Muscle layer of duodenum (tissue), 2 donors: Measurements from ENCODE around the gene ZSCAN5B.
"Not testable (repeated sequence)": the region's sequence is repeated elsewhere in the genome, so short reads cannot be mapped to it uniquely, and the experiment has no call there.

Experiments
- H3K27ac ChIP-seq: one replicate; pipeline ENCODE4 v1.7.0; 2013; ENCODE audit warnings: mild to moderate bottlenecking, low read length
- H3K27me3 ChIP-seq: one replicate; pipeline ENCODE4 v1.7.0; 2013; ENCODE audit warnings: low read depth, mild to moderate bottlenecking, control low read depth, low read length
- H3K36me3 ChIP-seq, 2 donors: one replicate each; pipeline ENCODE4 v1.7.0; 2013; ENCODE audit warnings: low read length in 2 of 2, control low read depth in 1 of 2, mild to moderate bottlenecking in 1 of 2; ENCODE audit not compliant: insufficient read depth in 2 of 2, control insufficient read depth in 1 of 2
- H3K4me1 ChIP-seq, 2 donors: one replicate each; pipeline ENCODE4 v1.7.0; 2013; ENCODE audit warnings: low read length in 2 of 2, mild to moderate bottlenecking in 2 of 2, control low read depth in 1 of 2, moderate library complexity in 1 of 2; ENCODE audit not compliant: insufficient read depth in 2 of 2, control insufficient read depth in 1 of 2
- H3K4me3 ChIP-seq, 2 donors: one replicate each; pipeline ENCODE4 v1.7.0; 2013; ENCODE audit warnings: low read length in 2 of 2, low read depth in 1 of 2, mild to moderate bottlenecking in 1 of 2
- H3K9me3 ChIP-seq, 2 donors: one replicate each; pipeline ENCODE4 v1.7.0; 2013; ENCODE audit warnings: low read length in 2 of 2, control low read depth in 1 of 2, mild to moderate bottlenecking in 1 of 2; ENCODE audit not compliant: control insufficient read depth in 1 of 2
- donor health status: healthy.

ZSCAN5B gene

GRCh38 chr19:56155124-56155687 lies 42.4 kb downstream of the ZSCAN5B start:
- Histone ChIP-seq H3K27ac (no peak overlapping the region), H3K36me3 (peaks cover 14 to 34% of the 10 kb centered on the region in 2 donors), H3K27me3 (no peaks in the 10 kb centered on the region), H3K4me1 (peaks cover 0 to 2% of the 10 kb centered on the region in 2 donors), H3K4me3 (no peak overlapping the region), H3K9me3 (no peaks in the 10 kb centered on the region)

GRCh38 chr19:56153507-56153906 lies 44.1 kb downstream of the ZSCAN5B start:
- H3K9me3 ChIP-seq, result no peaks in the 10 kb centered on the region
- H3K4me1 ChIP-seq, result peaks cover 0 to 4% of the 10 kb centered on the region in 2 donors
- peaks cover 10 to 31% of the 10 kb centered on the region in 2 donors for H3K36me3 ChIP-seq
- no peak overlapping the region for H3K27ac ChIP-seq
- H3K4me3 ChIP-seq, result no peak overlapping the region
- no peaks in the 10 kb centered on the region for H3K27me3 ChIP-seq

GRCh38 chr19:56152644-56153043 lies 44.9 kb downstream of the ZSCAN5B start:
- Histone ChIP-seq H3K27me3 (no peaks in the 10 kb centered on the region), H3K9me3 (no peaks in the 10 kb centered on the region), H3K36me3 (peaks cover 16 to 32% of the 10 kb centered on the region in 2 donors), H3K4me3 (no peak overlapping the region), H3K27ac (no peak overlapping the region), H3K4me1 (peaks cover 0 to 4% of the 10 kb centered on the region in 2 donors)

GRCh38 chr19:56150358-56150757 lies 47.2 kb downstream of the ZSCAN5B start:
- Histone ChIP-seq H3K27ac (no peak overlapping the region), H3K4me1 (peaks cover 0 to 4% of the 10 kb centered on the region in 2 donors), H3K9me3 (no peaks in the 10 kb centered on the region), H3K36me3 (peaks cover 10 to 44% of the 10 kb centered on the region in 2 donors), H3K27me3 (no peaks in the 10 kb centered on the region), H3K4me3 (no peak overlapping the region)

GRCh38 chr19:56149656-56150038 lies 47.9 kb downstream of the ZSCAN5B start:
- Histone ChIP-seq H3K27me3 (no peaks in the 10 kb centered on the region), H3K4me3 (no peak overlapping the region), H3K36me3 (peaks cover 8 to 42% of the 10 kb centered on the region in 2 donors), H3K27ac (no peak overlapping the region), H3K9me3 (no peaks in the 10 kb centered on the region), H3K4me1 (peaks cover 0 to 4% of the 10 kb centered on the region in 2 donors)

GRCh38 chr19:56148955-56149655 lies 48.5 kb downstream of the ZSCAN5B start:
- H3K9me3 ChIP-seq, H3K4me3 ChIP-seq, H3K27me3 ChIP-seq, H3K4me1 ChIP-seq, H3K27ac ChIP-seq: not testable (repeated sequence)
- H3K36me3 ChIP-seq, result peaks cover 8 to 42% of the 10 kb centered on the region in 2 donors

- H3K9me3 ChIP-seq, result no peaks in the 10 kb centered on the region
- H3K36me3 ChIP-seq, result peaks cover 8 to 42% of the 10 kb centered on the region in 2 donors
- H3K4me1 ChIP-seq, result peaks cover 0 to 4% of the 10 kb centered on the region in 2 donors
- no peak overlapping the region for H3K4me3 ChIP-seq
- no peak overlapping the region for H3K27ac ChIP-seq
- no peaks in the 10 kb centered on the region for H3K27me3 ChIP-seq
Observed at GRCh38 chr19:56148096-56148495, 49.5 kb downstream of the ZSCAN5B start.

GRCh38 chr19:56147307-56147706 lies 50.3 kb downstream of the ZSCAN5B start:
- no peaks in the 10 kb centered on the region for H3K27me3 ChIP-seq

GRCh38 chr19:56146904-56147303 lies 50.7 kb downstream of the ZSCAN5B start:
- Histone ChIP-seq H3K27ac (no peak overlapping the region), H3K4me3 (no peak overlapping the region), H3K36me3 (peaks cover 8 to 42% of the 10 kb centered on the region in 2 donors), H3K27me3 (no peaks in the 10 kb centered on the region), H3K4me1 (peaks cover 8% of the 10 kb centered on the region in 2 donors), H3K9me3 (no peaks in the 10 kb centered on the region)

More at GRCh38 chr19:56147307-56147706, 50.3 kb downstream of the ZSCAN5B start:
- peaks cover 4% of the 10 kb centered on the region in 2 donors for H3K4me1 ChIP-seq
- H3K9me3 ChIP-seq, result no peaks in the 10 kb centered on the region
- peaks cover 8 to 42% of the 10 kb centered on the region in 2 donors for H3K36me3 ChIP-seq
- H3K27ac ChIP-seq, result no peak overlapping the region
- no peak overlapping the region for H3K4me3 ChIP-seq

- Histone ChIP-seq H3K36me3 (peaks cover 8 to 42% of the 10 kb centered on the region in 2 donors), H3K27me3 (no peaks in the 10 kb centered on the region), H3K27ac (no peak overlapping the region), H3K9me3 (no peaks in the 10 kb centered on the region), H3K4me1 (peaks cover 10% of the 10 kb centered on the region in 2 donors), H3K4me3 (no peak overlapping the region)
Observed at GRCh38 chr19:56145698-56146097, 51.9 kb downstream of the ZSCAN5B start.

- Histone ChIP-seq H3K36me3 (peaks cover 8 to 35% of the 10 kb centered on the region in 2 donors), H3K27me3 (no peaks in the 10 kb centered on the region), H3K4me3 (no peak overlapping the region), H3K4me1 (peaks cover 9 to 14% of the 10 kb centered on the region in 2 donors), H3K27ac (no peak overlapping the region), H3K9me3 (no peaks in the 10 kb centered on the region)
Observed at GRCh38 chr19:56144831-56145230, 52.8 kb downstream of the ZSCAN5B start.
